Smooth muscle cell (in vitro differentiated cells): ENCODE data around the gene PRICKLE3. TPM values are rescaled to one million over a fixed set of nuclear protein-coding genes. Genes with fewer than 3 reads are reported as not detected.

Experiments
- DNase-seq: peaks from one replicate; lab custom pipeline; 2025; ENCODE audit not compliant: unreplicated experiment; lab: John Stamatoyannopoulos, UW
- H2AFZ ChIP-seq: fragments of 200-600 bp; sonication (generic); 2 replicates; pipeline ENCODE4 v1.6.0; 2016; ENCODE audit warnings: antibody characterized with exemption, low read depth, mild to moderate bottlenecking
- H3F3A ChIP-seq: fragments of 200-600 bp; sonication (generic); 2 replicates; pipeline ENCODE4 v1.6.0; 2017; ENCODE audit warnings: antibody characterized with exemption, low read depth
- H3K27ac ChIP-seq: fragments of 200-600 bp; sonication (generic); 2 replicates; pipeline ENCODE4 v1.5.1; 2016; ENCODE audit warnings: low read depth, mild to moderate bottlenecking
- H3K27me3 ChIP-seq: fragments of 200-600 bp; sonication (generic); 2 replicates; pipeline ENCODE4 v1.6.1; 2016; ENCODE audit warnings: low read depth, mild to moderate bottlenecking
- H3K36me3 ChIP-seq: fragments of 200-600 bp; sonication (generic); 2 replicates; pipeline ENCODE4 v1.5.1; 2016; ENCODE audit warnings: low read depth
- H3K4me1 ChIP-seq: fragments of 200-600 bp; sonication (generic); 2 replicates; pipeline ENCODE4 v1.5.1; 2016; ENCODE audit warnings: low read depth
- H3K4me2 ChIP-seq: fragments of 200-600 bp; sonication (generic); 2 replicates; pipeline ENCODE4 v1.6.0; 2016; ENCODE audit warnings: mild to moderate bottlenecking
- H3K4me3 ChIP-seq: fragments of 200-600 bp; sonication (generic); 2 replicates; pipeline ENCODE4 v1.5.1; 2016; ENCODE audit warnings: mild to moderate bottlenecking
- H3K79me2 ChIP-seq: fragments of 200-600 bp; sonication (generic); 2 replicates; pipeline ENCODE4 v1.6.0; 2016; ENCODE audit warnings: low read depth, mild to moderate bottlenecking
- H3K9ac ChIP-seq: fragments of 200-600 bp; sonication (generic); 2 replicates; pipeline ENCODE4 v1.6.0; 2016; ENCODE audit warnings: low read depth
- H3K9me3 ChIP-seq: fragments of 200-600 bp; sonication (generic); replicated peaks from 2 replicates; pipeline ENCODE4 v1.5.1; 2016; ENCODE audit warnings: low read depth
- H4K20me1 ChIP-seq: fragments of 200-600 bp; sonication (generic); 2 replicates; pipeline ENCODE4 v1.6.0; 2016; ENCODE audit warnings: low read depth
- CTCF ChIP-seq: fragments of 200-600 bp; sonication (generic); IDR thresholded peaks from 2 replicates; pipeline ENCODE4 v1.5.1; 2017; ENCODE audit warnings: borderline replicate concordance, mild to moderate bottlenecking, antibody characterized with exemption; ENCODE audit not compliant: insufficient read depth, poor library complexity, severe bottlenecking
- WGBS: methylation state at CpG from one replicate; pipeline ENCODE4 v1.1.7; 2016; ENCODE audit warnings: low lambda C conversion rate; 5-methylcytosine and 5-hydroxymethylcytosine counted together
- polyA plus RNA-seq: library from polyadenylated mRNA; unstranded; fragments of >200 nt; fragmentation: Nextera tagmentation; extraction: Ambion mirVana; gene quantifications from 2 replicates; pipeline ENCODE4 v1.2.1, GENCODE V29; 2016
- total RNA-seq: library from RNA; depleted of rRNA; stranded (reverse); fragments of >200 nt; gene quantifications from 2 replicates; pipeline ENCODE4 v1.2.3, GENCODE V29; 2014

Gene PRICKLE3
- total and polyA plus RNA-seq, 2 experiments from 2014 or later, result 11.3 to 11.5 TPM

GRCh38 chrX:49190821-49191573, 4.8 kb upstream of the PRICKLE3 start:
- DNase-seq, result peak; percentile 13
- Histone ChIP-seq H3K9me3 (no peaks in the 10 kb centered on the region), H3K4me2 (peak overlapping the region; percentile 81), H3K4me3 (peak overlapping the region; percentile 68), H3F3A (no peaks in the 10 kb centered on the region), H3K4me1 (peaks cover 4% of the 10 kb centered on the region), H3K79me2 (no peaks in the 10 kb centered on the region), H3K27ac (peak overlapping the region; percentile 53), H2AFZ (no peak overlapping the region), H3K36me3 (no peaks in the 10 kb centered on the region), H4K20me1 (no peaks in the 10 kb centered on the region), H3K27me3 (no peaks in the 10 kb centered on the region), H3K9ac (peak overlapping the region; percentile 34)
- TF ChIP-seq CTCF, result no peak
- 29% methylated on average over 32 of the region's 32 CpGs for WGBS

- no peaks in the 10 kb centered on the region for H3K36me3 ChIP-seq
- no peak for DNase-seq
- H3F3A ChIP-seq, result no peaks in the 10 kb centered on the region
- H3K4me3 ChIP-seq, result no peak overlapping the region
- H3K79me2 ChIP-seq, result no peaks in the 10 kb centered on the region
- no peak overlapping the region for H2AFZ ChIP-seq
- peak overlapping the region; percentile 79 for H3K4me2 ChIP-seq
- H3K4me1 ChIP-seq, result peaks cover 4% of the 10 kb centered on the region
- H3K27ac ChIP-seq, result no peak overlapping the region
- no peaks in the 10 kb centered on the region for H4K20me1 ChIP-seq
- no peaks in the 10 kb centered on the region for H3K27me3 ChIP-seq
- no peaks in the 10 kb centered on the region for H3K9me3 ChIP-seq
- 81% methylated on average over 6 of the region's 6 CpGs for WGBS
- no peak overlapping the region for H3K9ac ChIP-seq
- no peak for TF ChIP-seq CTCF
Measured at GRCh38 chrX:49189606-49190005, 3.4 kb upstream of the PRICKLE3 start.

GRCh38 chrX:49188468-49189076, 2.4 kb upstream of the PRICKLE3 start:
- no peaks in the 10 kb centered on the region for H3K36me3 ChIP-seq
- no peak overlapping the region for H3K4me3 ChIP-seq
- H3K4me1 ChIP-seq, result peaks cover 4% of the 10 kb centered on the region
- H3K9ac ChIP-seq, result no peak overlapping the region
- 65% methylated on average over 8 of the region's 8 CpGs for WGBS
- no peaks in the 10 kb centered on the region for H3F3A ChIP-seq
- H2AFZ ChIP-seq, result no peak overlapping the region
- H3K4me2 ChIP-seq, result no peak overlapping the region
- DNase-seq, result no peak
- no peaks in the 10 kb centered on the region for H3K79me2 ChIP-seq
- peaks cover 5% of the 10 kb centered on the region for H4K20me1 ChIP-seq
- no peaks in the 10 kb centered on the region for H3K9me3 ChIP-seq
- H3K27me3 ChIP-seq, result no peaks in the 10 kb centered on the region
- no peak overlapping the region for H3K27ac ChIP-seq
- no peak for TF ChIP-seq CTCF
